NCI-H748 treated with DMSO at 0.1 percent for 48 hours (cell line): Measurements from ENCODE around the gene ID3.

Experiments used
- DNase-seq: peaks from one replicate; lab custom pipeline; 2025; lab: John Stamatoyannopoulos, UW

ID3 gene, protein sequence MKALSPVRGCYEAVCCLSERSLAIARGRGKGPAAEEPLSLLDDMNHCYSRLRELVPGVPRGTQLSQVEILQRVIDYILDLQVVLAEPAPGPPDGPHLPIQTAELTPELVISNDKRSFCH

DNA sequence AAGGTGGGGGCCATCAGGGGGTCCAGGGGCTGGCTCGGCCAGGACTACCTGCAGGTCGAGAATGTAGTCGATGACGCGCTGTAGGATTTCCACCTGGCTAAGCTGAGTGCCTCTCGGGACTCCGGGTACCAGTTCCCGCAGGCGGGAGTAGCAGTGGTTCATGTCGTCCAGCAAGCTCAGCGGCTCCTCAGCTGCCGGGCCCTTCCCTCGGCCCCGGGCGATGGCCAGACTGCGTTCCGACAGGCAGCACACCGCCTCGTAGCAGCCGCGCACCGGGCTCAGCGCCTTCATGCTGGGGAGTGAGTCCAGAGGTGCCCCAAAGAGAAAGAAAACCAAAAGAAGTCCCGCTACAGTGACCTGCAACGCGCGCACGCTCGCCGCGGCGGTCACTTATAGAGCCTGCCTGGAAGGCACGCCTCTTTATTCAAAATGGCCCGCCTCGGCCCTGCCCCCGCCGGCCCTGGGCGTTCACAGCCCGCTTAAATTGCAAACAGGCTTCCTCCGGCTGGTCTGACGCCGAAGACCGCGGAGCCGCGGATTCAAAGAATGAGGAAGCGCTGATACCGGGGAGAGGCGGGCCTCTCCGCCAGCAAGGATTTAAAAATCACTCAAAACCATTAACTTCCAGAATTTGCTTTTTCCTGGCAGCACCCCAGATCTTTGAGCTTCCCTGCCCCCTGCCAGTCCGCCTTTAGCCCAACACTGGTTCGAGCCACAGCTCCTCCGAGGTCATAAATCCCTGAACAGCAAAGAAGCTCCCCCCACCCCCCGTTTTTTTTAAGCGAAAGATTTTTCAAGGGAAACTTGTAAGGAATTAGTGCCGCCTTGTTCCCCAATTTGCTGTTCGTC is at the start of gene ID3:
Gene ID3 (minus strand): TSS at position 366 of the 849 bp plus-strand sequence. CDS start 75 bp downstream, at position 291.
- peak; percentile 83 for DNase-seq

DNA sequence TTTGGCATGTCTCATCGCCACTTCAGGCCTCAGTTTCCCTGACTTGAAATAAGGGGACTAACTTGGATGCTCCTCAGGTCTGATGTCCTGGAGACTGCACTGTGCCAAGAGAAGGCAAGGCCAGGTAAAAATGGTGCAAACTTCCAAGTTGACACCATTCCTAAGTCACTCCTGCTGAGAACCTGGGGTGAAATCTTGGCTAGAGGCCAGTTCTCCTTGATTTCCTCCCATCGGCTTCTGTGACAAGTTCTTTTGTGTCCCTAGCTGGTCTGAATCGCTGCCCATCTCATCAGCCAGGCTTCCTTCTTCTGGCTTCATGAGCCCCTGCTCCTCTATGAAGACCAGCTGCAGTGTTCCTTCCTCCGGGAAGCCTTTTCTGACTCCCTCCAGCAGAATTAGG is 48.6 kb upstream of the ID3 start:
- no peak for DNase-seq

DNA sequence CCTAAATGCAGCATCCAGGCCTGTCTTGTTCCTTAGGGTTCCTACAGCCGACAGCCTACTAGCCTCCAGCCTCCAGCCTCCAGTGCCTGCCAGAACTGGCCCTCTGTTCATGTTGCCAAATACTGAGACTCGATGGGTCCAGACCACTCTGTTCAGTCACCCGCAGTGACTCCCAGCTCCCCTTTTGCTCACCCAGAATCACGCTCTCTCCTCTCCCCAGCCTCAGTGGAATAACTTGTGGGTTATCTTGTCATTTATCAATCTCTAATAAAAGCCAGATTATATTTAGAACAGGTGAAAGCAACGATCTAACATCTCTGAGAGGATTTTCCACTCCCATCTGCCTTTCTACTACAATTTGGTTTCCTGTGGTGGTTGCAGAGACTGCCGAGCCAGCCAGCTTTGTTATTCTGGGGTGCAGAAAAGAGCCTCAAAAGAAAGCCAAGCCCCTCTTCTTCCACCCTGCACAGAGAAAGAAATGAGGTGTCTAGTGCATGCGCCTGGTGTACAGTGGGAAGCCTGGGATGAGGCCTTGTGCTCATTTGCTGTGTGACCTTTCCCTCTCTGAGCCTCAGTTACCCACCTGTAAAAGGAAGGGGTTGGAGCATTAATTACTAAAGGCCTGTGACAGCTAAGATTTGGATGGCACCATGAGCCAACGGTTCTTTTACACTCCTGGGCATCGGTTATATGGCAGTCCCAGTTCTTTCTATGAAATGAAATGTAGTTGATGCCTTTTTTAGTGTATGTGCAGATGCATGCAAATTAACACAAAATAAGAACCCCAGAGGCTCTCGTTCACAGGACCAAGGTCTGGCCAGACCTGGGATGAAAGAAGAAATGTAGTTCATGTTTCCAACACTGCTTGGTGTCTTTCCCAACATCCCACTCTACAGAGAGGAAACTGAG is 42.9 kb upstream of the ID3 start:
- no peak for DNase-seq

DNA sequence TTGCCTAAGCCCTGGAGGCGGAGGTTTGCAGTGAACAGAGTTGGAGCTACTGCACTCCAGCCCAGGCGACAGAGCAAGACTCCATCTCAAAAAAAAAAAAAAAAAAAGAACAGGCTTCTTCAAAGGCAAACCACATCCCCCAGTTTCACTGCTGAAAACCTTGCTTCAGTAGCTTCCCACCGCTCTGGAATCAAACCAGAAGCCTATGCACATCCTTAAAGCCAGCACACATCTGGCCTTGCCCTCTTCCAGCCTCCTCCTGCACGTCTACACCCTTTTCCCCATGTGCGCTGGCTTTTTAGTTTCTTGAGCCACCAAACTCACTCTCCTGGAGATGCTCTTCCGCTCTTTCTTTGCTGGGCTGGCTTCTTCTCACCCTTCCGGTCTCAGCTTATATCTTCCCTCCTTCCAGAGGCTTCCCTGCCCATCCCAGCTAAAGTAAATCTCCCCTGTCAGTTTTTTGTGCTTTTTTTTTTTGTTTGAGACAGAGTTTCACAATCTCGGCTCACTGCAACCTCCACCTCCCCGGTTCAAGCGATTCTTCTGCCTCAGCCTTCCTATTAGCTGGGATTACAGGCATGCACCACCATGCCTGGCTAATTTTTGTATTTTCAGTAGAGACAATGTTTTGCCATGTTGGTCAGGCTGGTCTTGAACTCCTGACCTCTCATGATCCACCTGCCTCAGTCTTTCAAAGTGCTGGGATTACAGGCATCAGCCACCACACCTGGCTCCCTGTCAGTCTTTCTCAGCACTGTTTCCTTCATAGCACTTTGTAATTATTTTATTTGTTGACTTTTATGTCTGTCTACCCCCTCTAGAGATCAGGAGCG is 42.0 kb upstream of the ID3 start:
- DNase-seq = no peak

DNA sequence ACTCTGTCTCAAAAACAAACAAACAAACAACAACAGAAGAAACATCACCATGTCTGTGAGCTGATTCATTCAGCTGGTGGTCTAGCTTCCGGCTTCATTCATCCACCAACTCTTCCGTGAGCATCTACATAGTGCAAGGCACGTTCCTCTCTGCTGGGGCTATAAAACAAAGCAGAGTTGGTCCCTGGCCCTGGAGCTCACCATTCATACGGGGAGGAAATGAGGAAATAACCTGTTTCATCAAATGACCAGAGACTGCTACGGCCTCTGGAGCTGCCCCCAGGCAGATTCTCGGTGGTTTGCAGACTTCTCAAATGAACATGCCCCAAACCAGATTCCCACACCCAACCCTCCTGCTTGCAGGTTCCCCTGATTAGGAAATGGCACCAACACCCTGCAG is 41.0 kb upstream of the ID3 start:
- no peak for DNase-seq

DNA sequence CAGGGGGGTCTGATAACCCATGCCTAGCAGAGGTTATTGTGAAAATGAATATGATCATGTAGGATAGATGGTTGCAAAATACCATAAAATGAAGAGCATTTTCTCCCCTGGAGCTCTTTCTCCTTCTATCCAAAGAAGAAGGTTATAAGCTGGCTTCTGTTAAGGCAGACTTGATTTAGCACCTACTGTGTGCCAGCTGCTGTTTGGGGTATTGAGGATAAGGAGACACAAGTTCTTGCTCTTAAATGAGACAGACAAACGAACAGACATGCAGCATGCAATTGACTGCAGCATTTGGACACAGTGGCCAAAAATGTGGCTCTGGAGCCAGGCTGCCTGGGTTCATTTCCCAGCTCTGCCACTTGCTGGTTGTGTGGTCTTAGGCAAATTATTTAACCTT is 39.8 kb upstream of the ID3 start:
- no peak for DNase-seq

DNA sequence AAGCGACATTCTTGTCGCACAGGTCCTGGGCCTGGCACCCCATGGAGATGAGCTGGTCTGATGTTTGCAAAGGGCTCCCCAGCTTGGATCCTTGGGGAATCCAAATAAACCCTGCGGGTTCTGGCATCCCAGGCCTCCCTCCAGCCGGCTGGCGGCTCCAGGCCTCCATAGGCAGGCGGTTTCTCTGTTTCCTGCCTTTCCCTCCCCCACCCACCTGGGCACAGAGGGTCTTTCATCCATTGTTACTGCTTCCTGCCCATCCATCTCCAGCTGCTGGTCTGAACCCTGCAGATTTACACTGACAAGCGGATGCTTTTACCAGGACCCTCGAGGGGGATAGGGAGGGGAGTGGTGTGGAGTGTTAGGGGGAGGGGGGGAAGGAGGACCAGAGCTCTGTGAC is 39.1 kb upstream of the ID3 start:
- DNase-seq = peak; percentile 48

DNA sequence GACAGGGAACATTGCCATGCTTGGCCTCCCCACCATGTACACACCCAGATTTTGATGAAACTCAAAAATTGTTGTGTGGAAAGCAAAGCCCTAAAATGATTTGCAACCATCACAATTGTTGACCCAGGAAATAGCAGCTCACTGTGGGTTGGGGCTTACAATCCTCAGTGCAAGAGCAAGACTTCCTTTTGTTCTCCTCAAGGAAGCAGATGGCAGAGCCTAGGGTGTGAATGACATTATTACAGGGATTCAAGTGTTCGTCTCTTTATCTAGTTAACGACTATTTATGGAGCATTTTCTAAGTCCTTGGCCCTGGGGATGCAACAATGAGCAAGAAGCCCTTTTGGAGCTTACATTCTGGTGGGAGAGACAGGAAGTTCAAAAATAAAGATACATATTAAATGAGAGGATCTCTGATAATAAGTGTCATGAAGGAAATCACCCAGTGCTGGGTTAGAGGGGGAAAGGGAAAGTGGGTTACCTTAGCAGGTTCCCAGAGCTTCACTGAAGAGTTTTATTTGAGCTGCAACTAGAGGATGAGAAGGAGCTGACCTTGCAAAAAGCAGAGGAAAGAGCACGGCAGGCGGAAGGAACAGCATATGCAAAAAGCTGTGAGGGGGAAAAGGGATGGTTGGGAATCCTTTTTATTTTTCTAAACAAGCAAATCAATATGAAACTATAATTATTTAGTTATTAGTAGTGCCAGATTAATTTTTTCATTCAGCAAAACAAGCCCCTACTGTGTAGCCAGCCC is 38.5 kb upstream of the ID3 start:
- DNase-seq = peak; percentile 44

DNA sequence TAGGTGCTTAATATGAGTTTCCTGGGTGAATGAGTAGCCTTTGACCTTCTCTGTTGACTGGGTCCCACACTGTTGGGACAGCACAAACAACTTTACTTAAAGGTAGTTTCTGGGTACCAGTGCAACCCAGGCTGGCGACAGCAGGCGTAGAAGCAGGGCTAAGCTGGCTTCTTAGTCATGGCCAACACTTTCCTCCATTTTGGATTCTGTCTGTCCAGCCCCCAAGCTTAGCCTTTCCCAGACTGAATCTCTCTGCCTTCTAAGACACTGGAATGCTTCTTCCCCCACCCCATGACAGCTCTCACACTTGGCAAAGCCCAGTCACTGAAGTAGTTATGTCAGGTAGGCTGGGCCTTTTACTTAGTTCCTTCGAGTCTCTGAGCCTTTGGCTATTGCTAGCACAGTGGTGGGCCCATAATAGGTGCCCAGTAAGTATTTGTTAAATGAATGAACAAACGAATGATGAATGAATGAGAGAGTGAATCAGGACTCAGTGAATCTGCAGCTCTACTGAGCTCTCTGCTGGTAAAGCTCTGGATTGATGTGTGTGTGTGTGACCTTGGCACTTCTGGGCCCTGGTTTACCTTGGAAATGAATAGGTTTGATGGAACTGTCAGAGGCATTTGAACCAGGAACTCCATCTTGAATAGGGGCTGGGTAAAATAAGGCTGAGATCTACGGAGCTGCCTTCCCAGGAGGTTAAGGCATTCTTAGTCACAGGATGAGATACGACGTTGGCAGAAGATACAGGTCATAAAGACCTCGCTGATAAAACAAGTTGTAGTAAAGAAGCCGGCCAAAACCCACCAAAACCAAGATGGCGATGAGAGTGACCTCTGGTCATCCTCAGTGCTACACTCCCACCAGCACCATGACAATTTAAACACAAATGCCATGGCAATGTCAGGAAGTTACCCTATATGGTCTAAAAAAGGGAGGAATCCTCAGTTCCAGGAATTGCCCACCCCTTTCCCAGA is 37.4 kb upstream of the ID3 start:
- DNase-seq = no peak

DNA sequence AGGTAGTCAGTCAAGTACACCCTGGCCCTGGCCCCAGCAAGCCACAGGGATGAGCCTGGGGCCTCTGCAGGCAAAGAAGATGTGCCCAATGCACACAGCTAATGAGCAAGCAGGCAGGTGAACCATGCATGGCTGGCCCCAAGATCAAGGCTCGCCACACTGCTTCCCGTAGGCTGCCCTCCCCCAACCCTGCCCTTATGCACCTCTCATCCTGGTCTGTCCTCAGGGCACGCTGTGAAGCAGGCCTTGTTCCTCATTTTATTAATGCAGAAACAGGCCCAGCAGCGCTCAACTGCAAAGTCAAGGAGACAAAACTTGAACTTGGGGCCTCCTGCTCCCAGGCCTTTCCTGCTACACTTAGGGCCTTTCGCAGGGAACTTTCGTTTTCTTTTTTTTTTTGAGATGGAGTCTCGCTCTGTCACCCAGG is 35.6 kb upstream of the ID3 start:
- DNase-seq = no peak

DNA sequence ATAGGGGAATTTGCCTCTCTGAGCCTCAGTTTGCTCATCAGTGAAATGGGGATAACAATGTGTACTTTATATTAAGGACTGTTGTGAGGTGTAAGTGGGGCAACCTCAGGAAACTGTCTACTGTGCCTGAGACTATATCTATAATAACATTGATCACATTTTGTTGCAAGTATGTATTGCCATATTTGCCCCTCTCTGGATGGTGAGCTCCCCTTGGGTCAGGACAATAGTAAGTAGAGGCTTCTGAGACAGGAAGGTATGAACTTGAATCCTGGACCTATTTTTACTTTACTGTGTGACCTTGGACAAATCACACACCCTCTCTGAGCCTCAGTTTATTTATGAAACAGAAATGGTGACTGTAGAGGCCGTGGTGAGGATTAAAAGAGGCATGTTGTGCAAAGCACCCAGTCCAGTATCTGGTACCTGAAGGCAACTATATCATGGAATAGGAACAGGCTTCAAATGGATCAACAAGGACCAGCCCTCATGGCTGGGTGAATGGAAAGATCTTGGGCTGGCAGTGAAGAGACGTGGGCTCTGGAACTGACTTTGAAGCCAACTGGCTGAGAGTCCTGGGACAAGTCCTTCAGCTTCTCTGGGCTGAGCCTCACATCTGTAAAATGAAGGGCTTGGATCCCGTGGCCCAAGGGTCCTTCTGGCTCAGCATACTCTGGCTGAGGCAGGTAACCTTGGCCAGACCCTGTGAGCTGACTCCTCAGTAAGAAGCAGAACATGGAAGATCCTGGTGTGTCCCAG is 35.0 kb upstream of the ID3 start:
- no peak for DNase-seq

DNA sequence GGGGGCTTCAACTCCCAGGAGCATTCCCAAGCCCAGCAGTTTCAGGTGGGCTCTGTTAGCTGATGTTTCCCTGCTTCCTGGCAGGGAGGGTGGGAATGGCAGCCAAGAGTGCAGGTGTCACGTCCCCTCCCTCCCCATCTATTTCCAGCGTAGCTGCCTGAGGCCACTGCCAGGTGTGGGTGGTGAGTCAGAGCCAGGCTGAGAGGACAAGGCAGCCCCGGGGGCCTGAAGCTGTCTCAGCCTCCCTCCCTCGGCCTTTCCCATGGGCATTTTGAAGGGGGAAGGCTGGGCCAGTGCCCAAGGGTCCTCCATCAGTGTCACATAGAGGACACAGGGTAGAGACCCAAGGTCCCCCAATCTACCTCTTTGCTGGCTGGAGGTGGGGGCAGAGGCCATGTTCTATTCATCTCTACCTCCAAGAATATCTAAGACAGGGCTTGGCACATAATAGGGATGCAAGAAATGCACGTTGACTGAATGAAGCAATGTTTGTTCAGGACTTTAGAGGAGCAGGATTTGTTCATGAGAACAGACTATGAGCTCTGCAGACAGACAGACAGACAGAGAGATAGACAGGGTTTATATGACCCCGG is 34.4 kb upstream of the ID3 start:
- no peak for DNase-seq

DNA sequence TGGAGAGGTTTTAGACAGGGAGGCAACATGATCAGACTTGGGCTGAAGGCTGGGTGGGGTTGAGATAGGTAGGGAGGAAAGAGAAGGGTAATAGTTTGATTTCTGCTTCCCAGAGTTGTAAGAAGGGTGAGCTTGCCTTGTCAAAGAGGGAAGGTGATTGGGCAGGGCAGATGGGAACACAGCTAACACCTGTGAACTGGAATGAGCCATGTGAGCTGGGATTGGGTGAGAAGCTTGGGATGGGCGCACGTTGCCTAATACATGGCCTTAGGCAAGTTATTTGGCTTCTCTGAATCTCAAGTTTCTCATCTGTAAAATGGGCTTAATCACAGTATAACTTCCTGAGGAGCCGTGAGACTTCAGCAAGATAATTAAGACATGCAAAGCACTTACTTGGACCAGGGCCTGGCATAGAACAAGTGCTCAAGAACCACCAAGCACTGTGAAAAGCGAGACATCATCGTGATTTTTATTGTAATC is 33.8 kb upstream of the ID3 start:
- no peak for DNase-seq

DNA sequence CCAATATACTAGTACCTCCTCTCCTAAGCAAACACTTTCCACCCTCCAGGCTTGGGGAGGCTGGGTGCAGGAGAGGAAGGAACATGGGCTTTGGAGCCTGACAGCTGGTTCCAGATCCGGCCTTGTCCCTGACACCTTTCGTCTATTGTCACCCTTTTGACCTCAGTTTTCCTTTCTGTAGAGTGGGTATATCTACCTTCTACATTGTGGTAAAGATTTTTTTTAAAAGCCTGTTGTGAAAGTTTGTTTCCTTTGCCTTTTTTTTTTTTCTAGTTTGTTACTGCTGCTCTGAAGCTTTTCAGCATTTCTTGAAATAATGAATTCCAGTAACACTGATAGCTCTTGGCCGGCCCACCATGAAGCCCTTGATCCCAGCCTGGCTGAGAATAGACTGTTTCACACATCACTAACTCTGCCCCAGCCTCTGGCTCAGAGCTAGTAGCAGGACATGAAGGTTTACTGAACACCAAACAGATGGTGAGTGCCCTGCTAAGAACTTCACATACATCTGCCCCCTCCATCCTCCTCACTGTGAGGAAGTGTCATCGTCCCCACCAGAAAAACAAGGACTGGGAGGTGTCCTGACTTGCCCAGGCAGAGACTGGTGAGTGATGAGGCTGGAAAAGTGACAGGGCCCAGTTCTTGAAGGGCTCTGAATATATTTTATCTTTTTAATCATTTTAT is 33.0 kb upstream of the ID3 start:
- no peak for DNase-seq

DNA sequence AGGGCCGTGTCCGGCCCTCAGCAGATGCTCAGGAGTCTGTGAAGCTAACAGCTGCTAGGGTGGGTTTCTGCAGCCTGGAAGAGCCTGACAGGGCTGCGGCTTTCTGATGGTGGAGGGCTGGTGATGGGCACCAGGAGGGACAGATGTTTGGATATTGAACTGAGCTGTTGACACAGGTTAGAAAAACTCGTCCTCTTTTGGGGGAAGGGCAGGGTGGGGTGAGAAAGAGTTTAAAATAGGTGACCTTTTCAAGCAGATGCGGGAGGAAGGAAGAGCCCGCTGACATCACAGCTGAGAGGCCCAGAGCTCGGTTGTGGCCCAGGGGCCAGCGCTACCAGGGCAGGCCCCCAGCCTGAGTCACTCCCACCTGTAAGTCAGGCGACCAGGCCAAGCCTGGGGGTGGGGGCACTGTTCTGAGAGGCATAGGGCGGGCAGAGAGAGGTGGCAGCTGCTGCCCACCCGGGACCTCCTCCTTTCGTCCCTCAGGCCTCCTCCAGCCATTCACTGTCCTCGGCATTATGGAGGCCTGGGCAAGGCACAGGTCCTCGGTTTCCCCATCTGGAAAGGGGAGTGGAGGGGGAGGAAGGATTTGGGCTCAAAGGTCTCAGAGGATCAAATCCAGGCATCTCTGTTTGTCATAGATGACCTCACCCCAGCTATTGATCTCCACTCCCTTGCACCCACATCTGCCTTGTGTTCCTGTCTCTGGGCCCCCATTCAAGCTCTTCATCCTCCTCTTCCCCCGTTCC is 32.3 kb upstream of the ID3 start:
- no peak for DNase-seq

DNA sequence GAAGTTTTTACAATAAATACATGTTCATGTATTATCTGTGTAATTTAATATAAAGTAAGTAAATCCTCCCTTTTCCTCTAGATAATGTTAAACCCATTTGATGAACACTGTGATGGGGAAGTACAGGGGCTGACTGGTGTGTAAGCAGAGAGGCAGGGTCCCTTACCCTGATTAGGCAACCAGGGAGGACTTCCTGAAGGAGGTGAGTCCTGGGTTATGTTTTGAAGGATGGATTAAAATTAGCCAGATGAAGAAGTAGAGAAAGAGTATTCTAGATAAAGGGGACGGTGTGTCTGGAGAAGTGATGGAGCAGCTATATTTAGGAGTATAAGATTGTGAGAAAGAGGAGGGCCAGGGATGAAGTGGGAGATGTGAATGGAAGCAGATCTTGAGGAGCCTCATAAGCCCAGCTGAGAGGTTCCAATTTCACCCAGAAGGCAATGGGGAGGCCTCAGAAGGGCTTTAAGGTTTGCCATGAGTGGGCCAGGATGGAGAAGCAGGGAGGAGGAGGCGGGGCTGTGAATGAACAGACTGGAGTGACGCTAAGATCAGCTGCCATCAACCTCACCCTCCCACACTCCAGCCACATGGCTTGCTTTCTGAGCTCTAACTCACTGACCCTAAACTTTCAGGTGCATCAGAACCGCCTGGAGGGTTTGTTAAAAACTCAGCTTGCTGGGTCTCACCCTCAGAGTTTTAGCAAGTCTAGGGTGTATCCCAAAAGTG is 30.9 kb upstream of the ID3 start:
- no peak for DNase-seq

DNA sequence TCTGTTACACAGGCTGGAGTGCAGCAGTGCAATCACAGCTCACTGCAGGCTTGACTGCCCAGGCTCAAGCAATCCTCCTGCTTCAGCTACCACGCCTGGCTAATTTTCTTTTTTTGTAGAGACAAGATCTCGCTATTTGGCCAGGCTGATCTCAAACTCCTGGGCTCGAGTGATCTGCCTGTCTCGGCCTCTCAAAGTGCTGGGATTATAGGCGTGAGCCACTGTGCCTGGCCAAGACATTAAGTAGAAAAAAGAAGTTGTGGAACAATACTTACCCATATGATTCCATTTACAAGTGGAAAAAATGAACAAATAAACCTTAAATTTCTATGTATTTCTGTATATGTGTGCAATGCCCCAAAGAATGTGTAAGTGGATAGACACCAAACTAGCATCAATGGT is 30.3 kb upstream of the ID3 start:
- DNase-seq = no peak
